NOMO-1 treated with DMSO at 0.1 percent for 48 hours (cell line): ENCODE measurements around the gene RNF181.
"Not testable (repeated sequence)": the region's sequence is repeated elsewhere in the genome, so short reads cannot be mapped to it uniquely, and the experiment has no call there.

Experiments
- DNase-seq: peaks from one replicate; lab custom pipeline; 2025; ENCODE audit not compliant: unreplicated experiment; lab: John Stamatoyannopoulos, UW

The RNF181 gene, protein sequence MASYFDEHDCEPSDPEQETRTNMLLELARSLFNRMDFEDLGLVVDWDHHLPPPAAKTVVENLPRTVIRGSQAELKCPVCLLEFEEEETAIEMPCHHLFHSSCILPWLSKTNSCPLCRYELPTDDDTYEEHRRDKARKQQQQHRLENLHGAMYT

DNA sequence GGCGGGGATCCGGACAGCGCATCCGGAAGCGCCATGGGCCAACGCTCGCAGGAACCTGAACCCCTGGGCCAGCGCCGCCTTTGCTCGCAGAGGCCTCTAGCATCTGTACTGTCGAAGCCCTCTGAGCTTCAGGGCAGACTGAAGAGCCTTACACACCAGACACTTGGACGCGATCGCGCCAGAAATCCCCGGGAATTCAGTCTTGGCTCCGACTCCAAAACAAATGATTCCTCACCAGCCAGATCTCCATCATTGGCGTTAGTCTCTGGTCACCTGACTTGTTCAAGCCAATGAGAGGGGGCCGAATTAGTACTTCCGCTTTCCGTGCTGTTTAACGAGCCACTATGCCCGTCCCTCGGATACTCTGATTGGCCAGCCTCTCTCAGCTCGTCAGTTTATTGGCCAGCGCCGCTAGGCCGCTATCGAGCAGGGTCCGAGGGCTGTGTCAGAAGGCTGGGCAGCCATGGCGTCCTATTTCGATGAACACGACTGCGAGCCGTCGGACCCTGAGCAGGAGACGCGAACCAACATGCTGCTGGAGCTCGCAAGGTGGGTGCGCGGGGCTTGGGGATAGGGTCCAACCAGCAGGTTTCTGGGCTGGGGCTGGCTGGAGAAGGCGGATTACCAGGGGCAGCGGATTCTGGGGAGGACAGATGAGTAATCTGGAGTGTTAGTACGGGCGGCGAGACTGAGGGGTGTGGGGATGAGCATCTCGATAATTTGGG, at the start of gene RNF181:
RNF181 (plus strand) TSS at position 445 of the 725 bp plus-strand sequence; CDS start at position 464, 19 bp downstream.
- peak; percentile 99 for DNase-seq

DNA sequence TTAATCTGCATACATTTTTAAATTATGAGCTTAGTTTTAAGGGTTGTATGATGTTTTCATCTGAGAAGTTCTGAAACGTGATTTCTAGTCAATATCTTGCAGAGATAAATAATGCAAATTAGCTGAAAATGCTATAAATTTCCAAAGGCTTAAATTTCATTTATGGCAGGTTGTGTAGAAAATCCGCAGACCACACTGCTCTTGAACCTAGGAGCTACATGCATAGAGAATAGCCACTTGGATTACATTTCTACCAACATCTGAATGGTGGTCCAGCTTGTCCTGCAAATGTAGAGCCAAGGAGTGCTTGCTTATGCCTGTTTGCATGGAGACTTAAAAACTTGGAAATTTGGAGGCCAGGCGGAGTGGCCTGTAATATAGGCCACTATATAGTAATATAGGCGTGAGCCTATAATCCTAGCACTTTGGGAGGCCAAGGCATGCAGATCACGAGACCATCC, 49.7 kb upstream of the RNF181 start:
- DNase-seq, result no peak

DNA sequence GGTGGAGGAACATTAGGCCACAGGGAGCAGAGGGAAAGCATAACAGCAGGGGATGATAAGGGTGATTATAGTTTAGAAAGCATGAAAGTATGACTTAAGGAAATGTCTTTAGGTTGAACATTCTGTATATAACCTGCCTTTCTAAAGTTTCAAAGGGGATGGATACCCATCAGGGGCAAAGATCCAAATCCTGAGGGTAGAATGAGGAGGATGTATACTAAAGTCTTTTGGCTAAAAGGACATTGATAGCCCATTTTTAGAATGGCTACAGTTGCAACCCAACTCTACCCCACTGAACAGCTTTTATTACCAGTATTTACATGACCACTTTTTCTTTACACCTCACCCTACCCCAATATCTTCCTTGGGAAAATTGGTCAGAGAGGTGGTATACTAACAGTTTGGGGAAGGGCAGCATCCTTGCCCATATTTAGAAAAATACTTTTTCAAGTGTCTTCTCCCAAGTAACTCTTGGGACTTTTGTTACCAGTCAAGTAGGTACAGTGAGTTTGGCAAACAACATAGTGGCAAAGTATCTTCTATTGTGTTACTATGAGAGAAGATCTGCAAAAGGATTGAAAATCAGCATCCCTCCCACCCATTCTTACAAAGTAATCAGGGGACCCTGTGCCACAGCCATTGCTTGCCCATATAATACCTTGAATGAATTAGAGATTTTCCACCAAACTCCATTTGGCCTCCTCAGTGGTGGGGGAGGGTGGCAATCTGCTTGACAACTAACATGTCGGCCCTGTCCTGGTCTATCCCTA, 48.3 kb upstream of the RNF181 start:
- no peak for DNase-seq

DNA sequence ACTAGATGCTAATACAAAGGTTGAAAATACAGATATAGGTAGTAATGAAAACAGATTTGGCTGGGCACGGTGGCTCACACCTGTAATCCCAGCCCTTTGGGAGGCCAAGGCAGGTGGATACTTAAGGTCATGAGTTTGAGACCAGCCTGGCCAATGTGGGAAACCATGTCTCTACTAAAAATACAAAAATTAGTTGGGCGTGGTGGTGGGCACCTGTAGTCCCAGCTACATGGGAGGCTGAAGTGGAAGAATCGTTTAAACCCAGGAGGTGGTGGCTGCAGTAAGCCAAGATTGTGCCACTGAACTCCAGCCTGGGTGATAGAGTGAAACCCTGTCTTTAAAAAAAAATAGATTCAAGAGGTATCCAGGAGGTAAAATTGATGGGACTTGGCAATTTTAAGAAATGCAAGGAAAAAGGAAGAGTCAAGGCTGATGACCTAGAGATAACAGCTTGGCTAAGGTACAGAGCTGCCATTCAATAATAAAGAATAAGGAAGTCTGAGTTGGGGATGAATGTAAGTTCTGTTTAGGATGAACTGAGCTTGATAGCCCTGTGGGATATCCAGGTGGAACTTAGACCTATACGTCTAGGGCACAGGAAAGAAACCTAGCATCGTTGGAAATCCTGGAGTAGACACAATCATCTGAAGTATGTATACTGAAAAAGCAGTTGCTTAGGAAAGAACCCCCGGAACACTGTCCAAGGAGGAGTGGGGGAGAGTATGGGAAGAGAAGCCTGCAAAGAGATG, 47.5 kb upstream of the RNF181 start:
- no peak for DNase-seq

DNA sequence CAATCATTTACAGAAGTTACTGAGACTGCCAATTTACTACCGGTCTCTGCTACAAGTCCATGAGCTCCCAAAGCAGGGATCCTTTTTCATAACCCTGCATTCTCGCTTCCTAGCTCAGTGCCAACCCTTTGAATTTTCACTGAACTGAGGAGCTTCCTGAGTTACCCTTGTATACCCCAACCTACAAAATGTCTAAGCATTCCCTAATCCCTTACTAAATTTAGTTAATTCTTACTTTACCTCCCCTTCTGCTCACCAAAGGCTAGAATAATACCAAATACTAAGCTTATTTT, 47.0 kb upstream of the RNF181 start:
- no peak for DNase-seq

DNA sequence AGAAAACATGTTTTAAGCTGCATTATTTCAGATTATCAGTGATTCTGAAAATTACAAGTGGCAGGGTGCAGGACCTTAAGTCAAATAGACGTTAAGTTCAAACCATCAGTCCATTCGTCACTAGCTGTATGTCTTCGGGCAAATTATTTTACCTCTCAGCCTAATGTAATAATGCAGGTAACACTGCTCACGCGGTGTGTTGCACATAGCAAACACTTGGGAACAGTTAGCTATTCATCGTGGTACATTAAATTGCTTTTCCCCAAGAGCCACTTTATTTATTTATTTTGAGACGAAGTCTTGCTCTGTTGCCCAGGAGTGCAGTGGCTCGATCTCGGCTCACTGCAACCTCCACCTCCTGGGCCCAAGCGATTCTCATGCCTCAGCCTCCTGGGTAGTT, 46.5 kb upstream of the RNF181 start:
- DNase-seq, result no peak

DNA sequence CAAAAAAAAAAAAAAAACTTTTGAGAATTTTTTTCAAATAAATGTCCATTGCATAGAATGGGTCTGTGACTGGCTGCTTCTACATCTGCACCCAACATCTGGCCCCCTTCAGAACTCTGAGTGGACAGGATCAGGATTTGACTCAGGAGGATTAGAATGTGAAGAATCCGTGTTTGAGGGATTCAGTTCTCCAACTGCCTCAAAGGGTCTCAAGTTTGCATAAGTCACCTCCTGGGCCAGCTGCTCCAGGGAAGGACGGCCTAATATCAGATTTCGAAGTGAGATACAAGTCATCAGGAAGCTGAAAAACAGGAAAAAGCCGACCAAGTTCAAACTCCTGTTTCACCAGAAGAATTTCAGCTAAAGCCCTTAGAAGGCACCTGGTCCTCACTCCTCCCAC, 45.7 kb upstream of the RNF181 start:
- no peak for DNase-seq

DNA sequence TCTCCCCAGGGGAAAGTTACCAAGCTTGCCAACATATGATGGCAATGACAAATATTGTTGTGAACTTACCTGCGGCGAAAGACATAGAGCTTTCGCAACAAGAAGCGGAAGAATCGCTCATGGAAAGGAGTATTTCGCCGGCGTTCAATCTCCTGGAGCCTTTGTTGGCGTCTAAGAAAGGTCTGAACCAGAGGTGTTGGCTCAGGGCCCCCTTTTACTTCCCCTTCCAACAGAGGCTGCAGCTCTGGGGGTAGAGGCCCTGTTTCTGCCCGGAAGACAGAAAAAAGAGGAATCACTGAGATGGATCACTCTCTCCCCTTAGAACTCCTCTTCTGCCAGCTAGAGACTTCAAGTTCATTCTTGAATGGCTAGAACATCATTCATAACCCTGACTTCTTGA, 45.1 kb upstream of the RNF181 start:
- DNase-seq, result peak; percentile 78

DNA sequence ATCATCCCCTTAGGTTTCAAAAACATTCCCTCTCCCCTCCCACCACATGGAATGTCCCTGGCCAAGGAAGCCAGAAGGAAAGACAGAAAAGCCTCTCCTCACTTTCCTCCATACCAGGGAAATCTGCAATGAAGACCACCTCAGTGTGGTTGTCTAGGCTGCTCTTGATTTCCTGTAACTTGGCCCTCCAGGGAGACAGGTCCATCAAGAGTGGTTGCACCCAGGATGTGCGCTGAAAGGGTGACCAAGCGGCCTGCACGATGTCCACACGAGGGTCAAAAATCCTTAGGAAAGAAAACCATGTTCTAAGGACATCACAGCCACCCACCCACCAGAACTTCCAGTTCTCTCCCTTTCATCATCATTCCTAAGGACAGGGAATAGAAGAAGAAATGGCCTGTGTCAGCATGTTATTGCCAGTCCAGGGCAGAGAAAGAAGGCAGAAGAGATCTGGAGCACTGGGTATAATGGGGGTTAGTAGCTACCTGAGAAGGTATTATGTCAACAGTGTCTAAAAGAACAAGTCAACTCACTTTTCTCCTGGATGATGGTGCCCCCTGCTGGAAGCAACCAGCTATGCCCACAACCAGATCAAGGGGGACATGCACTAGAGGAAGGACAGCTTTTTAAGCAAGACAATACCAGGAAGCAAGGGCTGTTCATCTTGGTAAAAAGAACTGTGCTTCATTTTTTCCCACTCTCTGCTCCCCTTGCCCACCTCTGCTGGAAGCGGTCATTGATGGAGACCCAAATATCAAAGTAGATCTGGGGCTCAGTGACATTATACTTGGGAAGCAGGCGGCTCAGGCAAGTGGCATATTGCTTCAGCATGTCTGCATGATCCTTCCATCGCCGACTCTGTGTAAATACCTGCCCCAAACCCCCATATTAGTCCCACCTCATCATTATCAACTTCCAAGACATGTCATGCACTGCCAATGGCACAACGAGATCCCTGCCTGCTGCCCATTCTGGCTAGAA, 43.6 kb upstream of the RNF181 start:
- DNase-seq, result peak; percentile 75

DNA sequence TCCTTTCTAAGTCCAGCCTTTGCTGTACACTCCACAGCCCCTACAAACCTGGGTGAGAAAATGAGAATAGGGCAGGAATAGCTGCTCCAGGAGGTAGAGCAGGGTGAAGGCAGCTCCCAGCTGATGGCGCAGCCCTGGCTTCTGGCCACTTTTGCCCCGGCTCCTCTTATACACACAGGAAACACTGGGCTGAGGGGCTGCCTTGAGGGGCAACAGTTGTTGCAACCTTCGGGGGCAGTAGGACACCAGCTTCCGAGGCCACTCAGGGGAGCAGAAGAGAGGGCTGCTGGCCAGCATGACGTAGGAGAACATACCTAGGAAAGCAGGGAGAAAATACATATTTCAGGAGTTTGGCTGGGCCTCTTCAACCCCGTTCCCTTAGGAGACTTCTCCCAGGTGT, 42.4 kb upstream of the RNF181 start:
- no peak for DNase-seq

DNA sequence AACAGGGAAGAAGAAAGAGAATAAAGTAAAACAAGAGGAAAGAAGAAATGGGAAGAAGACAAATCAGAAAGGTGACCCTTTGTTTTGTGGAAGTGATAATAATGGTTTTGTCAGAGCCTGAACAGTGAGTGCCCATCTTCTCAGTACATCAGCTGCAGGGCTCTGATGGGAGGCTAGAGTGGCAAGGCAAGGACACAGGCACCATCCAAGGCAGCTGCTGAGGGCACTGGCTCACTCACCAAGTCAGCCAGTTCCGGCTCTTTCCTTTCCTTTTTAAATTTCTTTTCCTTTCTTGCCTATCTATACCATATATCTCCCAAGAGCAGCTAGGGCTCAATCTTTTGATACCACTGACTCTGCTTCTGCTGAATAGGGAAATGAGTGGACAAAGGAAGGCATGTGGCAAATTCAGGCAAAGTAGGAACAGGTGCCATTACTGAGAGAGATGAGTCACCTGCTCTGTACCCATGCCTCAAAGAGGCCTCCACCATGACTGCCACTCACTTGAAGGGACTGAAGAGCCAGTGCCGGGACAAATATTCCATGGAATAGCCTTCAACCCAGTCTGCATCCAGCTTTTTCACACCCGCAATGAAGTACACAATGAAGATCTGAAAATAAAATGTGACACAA, 40.4 kb upstream of the RNF181 start:
- no peak for DNase-seq

DNA sequence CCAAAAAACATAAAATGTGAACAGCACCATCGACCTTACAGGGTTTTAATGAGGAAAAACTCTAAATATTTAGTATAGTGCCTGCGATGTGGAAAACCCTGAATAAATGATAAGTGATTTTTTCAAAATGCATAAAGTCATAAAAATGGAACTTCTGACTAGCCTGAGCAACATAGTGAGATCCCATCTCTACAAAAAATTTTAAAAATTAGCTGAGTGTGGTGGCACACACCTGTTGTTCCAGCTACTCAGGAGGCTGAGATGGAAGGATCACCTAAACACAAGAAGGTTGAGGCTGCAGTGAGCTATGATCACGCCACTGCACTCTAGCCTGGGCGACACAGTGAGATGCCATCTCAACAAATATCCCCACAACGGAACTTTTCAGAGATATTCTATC, 38.4 kb upstream of the RNF181 start:
- DNase-seq, result no peak

DNA sequence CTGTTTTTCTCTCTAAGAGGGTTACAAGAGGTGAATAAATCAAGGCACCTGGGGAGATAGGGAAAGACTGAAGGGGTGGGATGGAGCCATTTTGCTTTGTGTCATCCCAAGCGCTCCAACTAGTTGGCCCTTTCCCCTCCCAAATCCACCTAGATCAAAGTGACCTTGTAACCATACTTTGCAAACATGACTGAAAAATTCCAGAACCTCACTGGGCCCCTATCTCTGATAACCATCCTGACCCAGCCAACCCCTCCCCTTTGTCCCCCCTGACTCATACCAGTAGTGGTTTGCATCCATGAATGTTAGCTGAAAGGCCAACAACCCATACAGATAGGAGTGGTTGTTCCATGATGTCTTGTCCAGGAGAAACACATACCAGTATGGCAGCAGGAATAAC, 37.4 kb upstream of the RNF181 start:
- DNase-seq, result no peak

DNA sequence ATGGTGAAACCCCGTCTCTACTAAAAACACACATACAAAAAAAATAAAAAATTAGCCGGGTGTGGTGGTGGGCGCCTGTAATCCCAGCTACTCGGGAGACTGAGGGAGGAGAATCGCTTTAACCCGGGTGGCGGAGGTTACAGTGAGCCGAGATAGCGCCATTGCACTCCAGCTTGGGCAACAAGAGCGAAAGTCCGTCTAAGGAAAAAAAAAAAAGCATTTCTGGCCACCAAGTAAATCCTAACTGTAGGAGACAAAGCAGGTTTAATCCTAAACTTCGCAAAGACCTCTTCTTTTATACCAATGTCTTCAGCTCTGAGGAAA, 35.2 kb upstream of the RNF181 start:
- not testable (repeated sequence) for DNase-seq

DNA sequence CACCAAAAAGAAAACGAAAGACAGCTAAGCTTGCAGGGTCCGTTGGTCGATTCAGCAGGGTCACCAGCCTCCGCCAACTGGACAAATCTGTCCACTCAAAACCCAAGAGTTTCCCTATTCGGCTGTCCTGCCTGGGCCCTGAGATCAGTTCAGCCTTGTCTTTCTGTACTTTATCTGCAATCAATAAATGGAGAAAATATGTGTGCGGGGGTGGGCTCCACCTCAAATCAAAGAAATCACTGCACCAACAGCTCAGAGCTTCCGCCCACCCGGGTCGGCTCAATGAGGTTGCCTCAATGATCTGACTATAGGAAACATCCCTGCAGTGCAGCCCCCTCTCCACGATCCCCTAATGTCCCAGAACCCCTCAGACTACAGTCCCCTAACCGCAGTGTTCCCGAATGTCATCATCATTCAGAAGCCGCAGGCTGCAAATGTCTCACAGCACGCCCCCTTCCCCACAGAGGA, 34.7 kb upstream of the RNF181 start:
- no peak for DNase-seq

DNA sequence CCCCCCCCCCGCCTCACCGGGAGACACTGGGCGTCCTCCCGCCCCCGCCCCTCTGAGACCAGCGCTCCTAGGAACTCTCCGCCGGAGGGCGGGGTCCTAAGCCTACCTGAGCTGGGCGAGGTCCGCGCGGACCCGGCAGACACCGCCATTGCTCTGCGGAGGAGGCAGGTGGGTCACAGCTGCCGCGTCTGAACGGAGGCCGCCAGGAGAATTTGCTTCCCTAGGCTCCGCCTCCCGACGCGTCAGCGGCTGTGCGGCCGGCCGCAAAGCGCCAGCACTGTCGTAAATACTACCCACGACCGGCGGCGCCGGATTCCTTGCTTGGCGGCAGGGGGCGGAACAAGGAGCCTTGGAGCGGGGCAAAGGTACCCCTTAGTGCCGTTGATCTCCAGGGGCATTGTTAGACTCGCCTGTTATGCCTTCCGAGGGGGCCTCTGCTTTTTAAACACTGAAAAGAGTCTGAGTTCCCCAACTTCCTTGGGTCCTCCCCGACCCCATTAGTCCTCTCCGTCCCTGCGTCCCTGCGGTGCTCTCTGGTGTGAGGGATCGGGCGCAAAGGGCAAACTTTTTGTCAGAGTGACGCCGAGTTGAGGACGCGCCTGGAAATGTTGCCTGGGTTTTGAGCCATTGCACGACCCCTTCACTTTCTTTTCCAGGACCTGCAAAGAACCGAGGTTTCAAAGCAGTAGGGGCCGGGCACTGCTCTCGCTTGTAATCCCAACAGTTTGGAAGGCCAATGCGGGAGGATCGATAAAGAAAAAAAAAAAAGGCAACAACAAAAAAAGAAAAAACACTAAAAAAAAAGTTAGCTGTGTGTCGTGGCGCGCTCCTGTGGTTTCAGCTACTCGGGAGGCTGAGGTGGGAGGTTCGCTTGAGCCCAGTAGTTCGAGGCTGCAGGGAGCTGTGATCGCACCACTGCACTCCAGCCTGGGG, 34.0 kb upstream of the RNF181 start, which contains the start of gene GGCX:
GGCX (minus strand) TSS at position 214 of the 933 bp plus-strand sequence; CDS start at position 149, 65 bp downstream.
- DNase-seq, result peak; percentile 95

DNA sequence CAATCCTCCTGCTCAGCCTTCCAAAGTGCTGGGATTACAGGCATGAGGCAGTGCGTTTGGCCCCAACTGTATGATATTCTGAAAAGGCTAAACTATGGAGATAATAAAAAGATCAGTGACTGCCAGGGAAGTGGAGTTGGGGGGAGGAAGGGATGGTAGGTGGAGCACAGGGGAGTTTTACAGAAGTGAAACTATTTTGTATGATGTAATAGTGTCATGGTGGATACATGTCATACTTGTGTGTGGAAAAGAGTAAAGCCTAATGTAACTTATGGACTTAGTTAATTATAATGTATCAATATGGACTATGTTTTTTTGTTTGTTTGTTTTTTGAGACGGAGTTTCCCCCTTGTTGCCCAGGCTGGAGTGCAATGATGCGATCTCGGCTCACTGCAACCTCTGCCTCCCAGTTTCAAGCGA, 31.4 kb upstream of the RNF181 start:
- peak; percentile 93 for DNase-seq

DNA sequence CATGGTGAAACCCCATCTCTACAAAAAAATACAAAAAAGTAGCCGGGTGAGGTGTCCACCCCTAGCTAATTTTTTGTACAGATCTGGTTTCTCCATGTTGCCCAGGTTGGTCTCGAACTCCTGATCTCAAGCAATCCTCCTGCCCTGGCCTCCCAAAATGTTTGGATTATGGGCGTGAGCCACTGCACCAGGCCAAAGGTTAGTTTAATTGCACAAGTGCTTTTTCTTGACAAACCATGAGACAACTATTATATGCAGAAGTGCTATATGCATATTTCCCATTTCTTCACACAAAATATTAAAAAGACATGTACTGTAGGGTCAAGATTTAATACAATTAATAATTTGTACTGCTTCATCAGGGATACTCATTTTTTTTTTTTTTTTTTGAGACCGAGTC, 29.3 kb upstream of the RNF181 start:
- DNase-seq, result no peak

DNA sequence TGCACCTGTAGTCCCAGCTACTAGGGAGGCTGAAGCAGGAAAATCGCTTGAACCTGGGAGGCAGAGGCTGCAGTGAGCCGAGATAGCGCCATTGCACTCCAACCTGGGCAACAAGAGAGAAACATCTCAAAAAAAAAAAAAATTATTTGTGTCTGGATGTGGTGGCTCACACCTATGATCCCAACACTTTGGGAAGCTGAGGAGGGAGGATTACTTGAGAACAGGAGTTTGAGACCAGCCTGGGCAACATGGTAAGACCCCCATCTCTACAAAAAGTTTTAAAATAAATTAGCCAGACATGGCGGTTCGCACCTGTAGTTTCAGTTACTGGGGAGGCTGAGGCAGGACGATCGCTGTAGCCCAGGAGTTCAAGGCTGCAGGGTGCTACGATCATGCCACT, 19.8 kb upstream of the RNF181 start:
- DNase-seq, result no peak
